Ascending aorta (tissue), 2 donors: ENCODE measurements around the gene SF1. TPM values are rescaled to one million over a fixed set of nuclear protein-coding genes. Genes with fewer than 3 reads are reported as not detected.

Experiments
- DNase-seq, 2 donors: peaks; one replicate each; pipeline ENCODE4 v3.0.0-alpha.2; 2019; ENCODE audit warnings: low spot score in 2 of 2
- H3K27ac ChIP-seq, 2 donors: fragments of 200-600 bp; sonication (generic); one replicate each; pipeline ENCODE4 v1.5.1; 2016 to 2017; ENCODE audit warnings: mild to moderate bottlenecking in 1 of 2
- H3K27me3 ChIP-seq: fragments of 200-600 bp; sonication (generic); one replicate; pipeline ENCODE4 v1.5.1; 2017
- H3K36me3 ChIP-seq, 2 donors: fragments of 200-600 bp; sonication (generic); one replicate each; pipeline ENCODE4 v1.5.1; 2016
- H3K4me1 ChIP-seq, 2 donors: fragments of 200-600 bp; sonication (generic); one replicate each; pipeline ENCODE4 v1.5.1; 2016 to 2017; ENCODE audit warnings: mild to moderate bottlenecking in 1 of 2
- H3K4me3 ChIP-seq, 2 donors: fragments of 200-600 bp; sonication (generic); one replicate each; pipeline ENCODE4 v1.5.1; 2016 to 2017; ENCODE audit warnings: mild to moderate bottlenecking in 1 of 2
- H3K9me3 ChIP-seq, 2 donors: fragments of 200-600 bp; sonication (generic); one replicate each; pipeline ENCODE4 v1.5.1; 2016
- intact Hi-C: fragments of 100-400 bp; cut with DNase I; formaldehyde crosslinking; loops from one replicate; pipeline ENCODE4 v1.15.1; 2023
- total RNA-seq: library from RNA; depleted of rRNA; stranded (reverse); fragments of >200 nt; gene quantifications from one replicate; pipeline ENCODE4 v1.1.0, GENCODE V29; 2016
- TF ChIP-seq, protein P1 (sequence below), 3 experiments: fragments of 200-600 bp in 2 of 3; fragments of 450-650 bp in 1 of 3; sonication (generic) in 2 of 3; IDR thresholded peaks; one replicate each; pipeline ENCODE4 v1.5.1; 2016 to 2019; ENCODE audit warnings: antibody characterized with exemption in 3 of 3, mild to moderate bottlenecking in 1 of 3, moderate library complexity in 1 of 3

Gene SF1
- total RNA-seq, 1 donor from 2014 or later = 332 TPM

DNA sequence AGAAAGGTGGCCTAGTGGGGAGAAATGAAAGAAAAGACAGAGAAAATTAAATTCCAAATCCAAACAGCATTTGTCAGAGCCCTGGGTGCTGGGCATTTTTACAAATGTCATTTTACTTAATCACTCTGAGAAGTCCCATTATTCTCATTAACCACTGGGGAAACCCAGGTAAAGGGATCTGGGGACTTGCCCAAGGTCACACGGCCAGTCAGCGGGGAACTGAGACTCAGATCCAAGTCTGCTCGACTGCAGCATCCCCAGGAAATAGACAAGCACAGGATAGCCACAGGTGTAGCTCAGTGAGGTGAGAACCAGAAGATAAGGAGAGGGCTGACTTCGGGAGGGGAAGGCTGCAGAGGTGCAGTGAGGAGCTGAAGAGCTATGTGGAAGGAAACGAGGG is 63.2 kb downstream of the SF1 start:
- Histone ChIP-seq H3K4me3 (no peak overlapping the region), H3K4me1 (peaks cover 0 to 3% of the 10 kb centered on the region in 2 donors), H3K27ac (no peak overlapping the region), H3K36me3 (no peaks in the 10 kb centered on the region), H3K27me3 (peaks cover 30% of the 10 kb centered on the region), H3K9me3 (no peaks in the 10 kb centered on the region)
- TF ChIP-seq, protein P1, sequence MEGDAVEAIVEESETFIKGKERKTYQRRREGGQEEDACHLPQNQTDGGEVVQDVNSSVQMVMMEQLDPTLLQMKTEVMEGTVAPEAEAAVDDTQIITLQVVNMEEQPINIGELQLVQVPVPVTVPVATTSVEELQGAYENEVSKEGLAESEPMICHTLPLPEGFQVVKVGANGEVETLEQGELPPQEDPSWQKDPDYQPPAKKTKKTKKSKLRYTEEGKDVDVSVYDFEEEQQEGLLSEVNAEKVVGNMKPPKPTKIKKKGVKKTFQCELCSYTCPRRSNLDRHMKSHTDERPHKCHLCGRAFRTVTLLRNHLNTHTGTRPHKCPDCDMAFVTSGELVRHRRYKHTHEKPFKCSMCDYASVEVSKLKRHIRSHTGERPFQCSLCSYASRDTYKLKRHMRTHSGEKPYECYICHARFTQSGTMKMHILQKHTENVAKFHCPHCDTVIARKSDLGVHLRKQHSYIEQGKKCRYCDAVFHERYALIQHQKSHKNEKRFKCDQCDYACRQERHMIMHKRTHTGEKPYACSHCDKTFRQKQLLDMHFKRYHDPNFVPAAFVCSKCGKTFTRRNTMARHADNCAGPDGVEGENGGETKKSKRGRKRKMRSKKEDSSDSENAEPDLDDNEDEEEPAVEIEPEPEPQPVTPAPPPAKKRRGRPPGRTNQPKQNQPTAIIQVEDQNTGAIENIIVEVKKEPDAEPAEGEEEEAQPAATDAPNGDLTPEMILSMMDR (IDR thresholded peaks at IDR 0.05) = no peak
- DNase-seq = no peak
- intact Hi-C loops = loop anchor here (10.0 kb wide), 1 partner anchor 340 kb away; no protein-coding TSS in a partner anchor

DNA sequence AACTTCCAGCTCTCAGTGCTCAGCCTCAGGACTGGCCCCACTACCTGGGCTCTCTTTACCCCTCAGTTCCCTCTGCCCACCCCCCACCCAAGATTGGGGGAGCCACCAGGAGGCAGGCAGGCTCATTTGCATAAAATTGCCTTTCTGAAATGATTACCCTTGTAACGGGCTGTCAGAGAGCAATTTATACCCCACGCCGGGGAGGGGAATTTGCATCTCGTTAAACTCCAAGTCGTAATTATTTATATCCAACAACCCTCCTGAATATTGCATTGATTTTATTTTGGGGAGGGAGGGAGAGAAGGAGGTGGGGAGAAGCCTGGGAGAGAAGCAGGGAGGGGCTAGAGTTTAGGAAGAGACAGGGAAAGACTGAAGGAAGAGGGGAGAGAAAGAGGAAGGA is 63.7 kb downstream of the SF1 start:
- H3K9me3 ChIP-seq = no peaks in the 10 kb centered on the region
- H3K4me3 ChIP-seq = no peak overlapping the region
- DNase-seq = no peak
- H3K36me3 ChIP-seq = no peaks in the 10 kb centered on the region
- intact Hi-C loops = loop anchor here (10.0 kb wide), 1 partner anchor 340 kb away; no protein-coding TSS in a partner anchor
- TF ChIP-seq, protein P1 (IDR thresholded peaks at IDR 0.05) = no peak
- peaks cover 30% of the 10 kb centered on the region for H3K27me3 ChIP-seq
- H3K27ac ChIP-seq = no peak overlapping the region
- peaks cover 0 to 3% of the 10 kb centered on the region in 2 donors for H3K4me1 ChIP-seq

Other genes with a start within 250 kb of the SF1 start
- gene SLC22A11, start 222.6 kb downstream of the SF1 start, total RNA-seq = not detected
- gene SLC22A12, start 187.3 kb downstream of the SF1 start, total RNA-seq = not detected
- 26.0 TPM for gene NRXN2, start 55.3 kb downstream of the SF1 start, total RNA-seq
- 44.2 TPM for gene RASGRP2, start 34.4 kb downstream of the SF1 start, total RNA-seq
- gene PYGM, start 18.6 kb downstream of the SF1 start, total RNA-seq = 13.9 TPM
- 34.0 TPM for gene MAP4K2, start 24.7 kb upstream of the SF1 start, total RNA-seq
- 36.6 TPM for gene MEN1, start 32.0 kb upstream of the SF1 start, total RNA-seq
- not detected for gene CDC42BPG, start 66.1 kb upstream of the SF1 start, total RNA-seq
- 216 TPM for gene EHD1, start 100.1 kb upstream of the SF1 start, total RNA-seq
- gene ATG2A, start 138.7 kb upstream of the SF1 start, total RNA-seq = 39.5 TPM
- gene PPP2R5B, start 146.1 kb upstream of the SF1 start, total RNA-seq = 115 TPM
- gene GPHA2, start 157.4 kb upstream of the SF1 start, total RNA-seq = not detected
- gene MAJIN, start 193.6 kb upstream of the SF1 start, total RNA-seq = not detected
- 0.21 TPM for gene BATF2, start 218.4 kb upstream of the SF1 start, total RNA-seq
- gene ARL2, start 235.6 kb upstream of the SF1 start, total RNA-seq = 187 TPM
- gene SNX15, start 248.9 kb upstream of the SF1 start, total RNA-seq = 25.1 TPM